ENCODE results near the gene CA4. TPM values are rescaled to one million over a fixed set of nuclear protein-coding genes. Genes with fewer than 3 reads are reported as not detected.

The CA4 gene
- total RNA-seq, 1 donor from 2014 or later = not detected

DNA sequence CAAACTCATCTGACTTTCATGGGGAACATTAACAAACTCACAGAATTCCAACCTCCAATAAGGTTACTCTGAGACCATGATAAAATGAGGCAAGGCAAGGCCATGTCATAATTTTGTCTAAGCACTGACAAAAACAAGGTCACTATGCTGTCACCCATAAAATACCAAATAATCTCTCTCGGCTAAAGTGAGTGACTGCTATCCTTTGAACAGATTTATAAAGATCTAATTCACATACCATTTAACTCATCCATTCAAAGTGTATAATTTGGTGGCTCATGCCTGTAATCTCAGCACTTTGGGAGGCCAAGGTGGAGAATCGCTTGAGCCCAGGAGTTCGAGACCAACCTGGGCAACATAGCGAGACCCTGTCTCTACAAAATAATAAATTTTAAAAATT is 20.6 kb upstream of the CA4 start:
- no peak for DNase-seq (ENCODE audit: low spot score)

DNA sequence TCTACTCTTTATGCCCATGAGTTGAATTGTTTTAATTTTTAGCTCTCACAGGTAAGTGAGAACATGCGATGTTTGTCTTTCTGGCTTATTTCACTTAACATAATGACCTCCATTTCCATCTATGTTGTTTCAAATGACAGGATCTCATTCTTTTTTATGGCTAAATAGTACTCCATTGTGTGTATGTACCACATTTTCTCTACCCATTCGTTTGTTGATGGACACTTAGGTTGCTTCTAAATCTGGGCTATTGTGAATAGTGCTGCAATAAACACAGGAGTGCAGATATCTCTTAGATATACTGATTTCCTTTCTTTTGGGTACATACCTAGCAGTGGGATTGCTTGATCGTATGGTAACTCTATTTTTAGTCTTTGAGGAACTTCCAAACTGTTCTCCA is 19.3 kb upstream of the CA4 start:
- DNase-seq (ENCODE audit: low spot score) = no peak

DNA sequence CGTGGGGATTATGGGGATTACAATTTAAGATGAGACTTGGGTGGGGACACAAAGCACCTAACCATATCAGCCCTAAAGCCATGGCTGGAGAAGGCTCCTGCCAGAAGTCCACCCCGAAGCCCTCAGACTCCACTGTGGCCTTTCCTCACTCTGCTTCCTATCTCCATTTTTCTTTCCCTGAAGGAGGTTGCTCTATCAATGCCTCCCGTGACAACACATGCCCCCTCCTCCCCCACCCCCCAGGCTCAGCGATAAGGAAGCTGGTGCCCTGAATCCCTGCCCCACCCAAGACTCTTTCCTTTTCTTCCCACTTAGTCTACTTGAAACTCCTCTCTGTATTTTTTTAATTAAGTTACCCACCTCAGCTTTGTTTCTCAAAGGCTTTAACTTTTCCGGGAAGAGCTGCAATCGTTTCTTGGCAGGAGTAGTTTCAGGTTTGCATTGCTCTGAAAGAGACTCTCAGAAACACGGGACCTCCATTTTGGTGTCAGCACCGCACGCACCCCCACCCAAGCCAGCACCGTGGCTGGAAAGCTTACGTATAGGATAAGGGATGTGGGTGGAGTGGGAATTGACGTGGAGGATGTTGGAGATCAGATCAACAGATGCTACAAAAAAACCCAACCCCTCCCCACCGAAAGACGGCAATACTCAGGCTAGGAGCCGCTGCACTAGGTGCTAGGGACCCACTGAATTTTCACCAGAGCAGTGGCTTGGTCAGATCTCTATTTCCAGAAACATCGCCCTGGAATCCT is 15.2 kb upstream of the CA4 start:
- DNase-seq (ENCODE audit: low spot score) = no peak

DNA sequence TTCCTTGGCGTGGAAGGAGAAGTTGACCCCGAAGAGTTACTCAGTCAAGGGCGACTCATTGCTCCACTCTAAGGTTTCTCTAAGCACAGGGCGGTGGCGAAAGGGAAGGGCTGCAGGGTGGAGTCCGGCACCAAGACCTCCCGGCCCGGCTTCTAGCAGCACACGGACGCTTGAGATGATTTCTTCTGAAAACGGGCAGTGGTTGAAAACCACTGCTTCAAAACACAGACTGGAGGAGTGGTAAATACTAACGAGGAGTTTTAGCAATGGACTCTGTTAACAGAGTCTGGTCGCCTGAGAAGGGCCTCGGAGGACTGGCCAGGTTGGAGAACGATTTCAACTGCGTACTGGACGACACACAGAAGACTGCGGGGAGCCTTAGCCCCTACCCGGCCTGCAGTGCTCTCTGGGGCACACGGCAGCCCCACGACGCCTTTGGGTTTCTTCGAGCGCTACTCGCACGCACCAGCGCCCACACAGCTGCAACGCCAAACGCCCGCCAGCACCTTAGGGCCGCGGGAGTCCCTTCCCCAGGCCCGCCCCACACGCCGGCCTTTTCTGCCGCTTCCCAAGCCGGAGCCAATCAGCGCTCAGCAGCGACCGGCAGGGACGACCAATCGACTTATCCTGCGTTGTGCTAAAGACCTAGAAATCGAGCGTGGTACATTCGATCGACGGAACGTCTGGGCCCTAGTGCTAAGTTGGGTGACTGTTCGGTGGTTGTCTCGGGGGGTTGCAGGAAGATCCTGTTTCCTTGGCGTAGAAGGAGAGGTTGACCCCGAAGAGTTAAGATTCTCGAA is 14.4 kb upstream of the CA4 start:
- peak; percentile 93 for DNase-seq (ENCODE audit: low spot score)

DNA sequence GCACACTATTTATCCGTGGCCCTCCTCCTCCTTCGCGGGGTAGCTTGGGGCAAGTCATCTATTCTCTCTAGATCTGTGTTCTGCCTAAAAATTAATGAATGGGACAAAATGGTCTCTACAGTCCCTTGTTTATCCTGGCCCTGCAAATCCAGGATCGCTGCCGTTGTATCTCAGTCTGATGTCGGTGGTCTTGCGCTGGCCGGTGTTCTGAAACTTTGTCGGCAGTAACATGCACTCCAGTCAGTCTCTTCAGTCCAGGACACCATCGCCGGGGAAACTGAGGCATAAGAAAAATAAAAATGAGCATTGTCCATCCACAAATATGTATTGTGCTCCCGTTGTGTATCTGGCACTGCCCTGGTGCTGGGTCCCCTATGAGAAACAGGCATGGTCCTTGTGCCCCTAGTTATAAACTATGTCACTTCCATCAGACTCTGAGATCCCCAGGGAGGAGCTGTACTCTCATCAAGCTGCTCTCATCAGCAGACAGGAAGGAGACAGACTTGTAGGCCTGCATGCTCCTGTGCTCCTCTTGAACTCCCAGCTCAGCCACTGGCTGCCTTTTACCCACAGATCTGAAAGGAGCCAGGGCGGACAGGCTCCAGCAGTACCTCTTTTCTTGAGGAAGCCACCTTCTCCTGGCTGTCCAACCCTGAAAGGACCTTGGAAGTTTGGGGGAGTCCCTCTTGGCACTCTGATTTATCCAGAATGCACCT is 13.7 kb upstream of the CA4 start:
- no peak for DNase-seq (ENCODE audit: low spot score)

DNA sequence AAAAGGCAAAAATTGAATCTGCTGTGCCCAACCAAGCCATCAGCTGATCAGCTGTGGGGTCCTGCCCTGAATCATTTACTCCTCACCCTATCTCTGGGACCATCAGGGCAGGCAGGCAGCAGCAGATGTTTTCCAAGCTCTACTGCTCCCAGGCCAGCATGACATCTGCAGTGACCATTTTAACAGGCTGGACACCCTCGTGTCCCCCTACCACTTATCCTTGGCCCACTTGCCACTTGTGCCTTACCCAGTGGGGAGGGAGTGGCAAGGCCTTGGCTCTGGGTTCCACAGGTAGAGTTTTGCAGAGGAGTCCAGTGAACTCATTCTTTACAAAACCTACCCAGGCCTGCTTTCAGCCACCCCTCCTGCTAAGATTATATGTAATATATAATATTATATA is 12.0 kb upstream of the CA4 start:
- no peak for DNase-seq (ENCODE audit: low spot score)

DNA sequence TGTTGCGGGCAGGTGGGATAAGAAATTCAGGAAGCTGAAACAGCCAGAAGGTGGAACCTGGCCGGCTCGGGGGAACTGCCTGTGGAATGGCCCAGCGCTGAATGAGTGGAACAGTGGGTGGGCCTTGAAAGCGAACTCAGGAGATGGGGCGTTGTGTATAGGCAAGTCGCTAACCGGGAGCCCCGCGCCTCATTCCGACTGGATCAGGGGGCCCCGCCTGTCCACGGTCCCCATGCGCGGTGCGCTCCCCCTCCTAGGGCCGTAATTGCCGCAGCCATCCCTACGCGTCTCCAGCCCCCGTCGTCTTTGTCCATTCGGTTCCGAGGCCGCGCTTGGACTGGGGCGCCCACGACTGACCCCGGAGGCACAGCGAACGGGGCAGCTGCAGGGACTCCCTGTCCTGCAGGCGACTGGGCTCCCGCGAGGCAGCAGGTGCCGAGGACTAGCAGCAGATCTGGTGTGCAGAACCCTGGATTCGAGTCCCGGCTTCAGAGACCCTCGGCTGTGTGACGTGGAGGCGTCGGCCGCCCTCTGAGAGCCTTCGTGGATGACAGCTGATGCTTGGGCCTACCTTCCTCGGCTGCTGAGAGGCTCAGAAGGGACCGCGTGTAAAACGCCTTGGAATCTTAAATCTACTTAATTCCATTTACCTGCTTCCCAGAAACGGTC is 10.9 kb upstream of the CA4 start:
- no peak for DNase-seq (ENCODE audit: low spot score)

DNA sequence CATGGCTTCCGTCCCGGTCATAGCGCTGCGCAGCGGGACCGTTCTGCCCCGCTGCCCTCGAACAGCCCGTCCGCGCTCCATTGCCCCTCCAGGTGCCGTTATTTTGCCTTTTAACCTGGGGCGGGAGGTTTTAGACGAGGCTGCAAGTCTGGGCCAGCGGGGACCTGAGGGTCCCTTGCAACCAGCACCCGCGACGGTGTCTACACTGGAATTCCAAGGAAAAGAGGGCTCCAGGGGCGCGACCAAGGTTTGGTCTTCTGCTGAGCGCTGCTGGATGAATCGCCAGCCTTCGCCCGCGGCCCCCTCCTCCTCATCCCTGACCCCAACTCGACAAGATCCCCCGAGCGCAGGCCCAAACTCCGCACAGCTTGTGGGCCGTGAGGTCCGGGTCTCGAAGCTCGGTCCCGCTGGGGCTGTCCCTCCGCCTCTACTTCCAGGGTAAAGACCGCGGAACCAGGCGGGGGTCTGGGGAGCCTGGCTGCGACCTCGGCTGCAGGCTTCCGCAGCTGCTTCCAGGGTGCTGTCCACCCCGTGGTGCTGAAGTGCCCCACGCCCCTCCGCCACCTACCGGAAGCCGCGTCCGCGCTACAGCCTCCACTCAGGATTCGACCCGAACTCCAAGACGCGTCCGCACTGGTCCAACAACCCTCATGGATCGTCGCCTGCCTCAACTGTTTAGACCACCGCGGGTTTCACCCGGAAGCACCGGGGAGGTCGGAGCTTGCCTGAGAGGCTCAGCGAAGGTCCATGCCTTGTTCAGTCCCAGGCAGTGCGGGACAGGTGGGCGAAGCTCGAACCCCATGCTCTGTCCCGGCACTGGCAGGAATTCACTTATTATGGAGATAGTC is 10.1 kb upstream of the CA4 start:
- peak; percentile 59 for DNase-seq (ENCODE audit: low spot score)

DNA sequence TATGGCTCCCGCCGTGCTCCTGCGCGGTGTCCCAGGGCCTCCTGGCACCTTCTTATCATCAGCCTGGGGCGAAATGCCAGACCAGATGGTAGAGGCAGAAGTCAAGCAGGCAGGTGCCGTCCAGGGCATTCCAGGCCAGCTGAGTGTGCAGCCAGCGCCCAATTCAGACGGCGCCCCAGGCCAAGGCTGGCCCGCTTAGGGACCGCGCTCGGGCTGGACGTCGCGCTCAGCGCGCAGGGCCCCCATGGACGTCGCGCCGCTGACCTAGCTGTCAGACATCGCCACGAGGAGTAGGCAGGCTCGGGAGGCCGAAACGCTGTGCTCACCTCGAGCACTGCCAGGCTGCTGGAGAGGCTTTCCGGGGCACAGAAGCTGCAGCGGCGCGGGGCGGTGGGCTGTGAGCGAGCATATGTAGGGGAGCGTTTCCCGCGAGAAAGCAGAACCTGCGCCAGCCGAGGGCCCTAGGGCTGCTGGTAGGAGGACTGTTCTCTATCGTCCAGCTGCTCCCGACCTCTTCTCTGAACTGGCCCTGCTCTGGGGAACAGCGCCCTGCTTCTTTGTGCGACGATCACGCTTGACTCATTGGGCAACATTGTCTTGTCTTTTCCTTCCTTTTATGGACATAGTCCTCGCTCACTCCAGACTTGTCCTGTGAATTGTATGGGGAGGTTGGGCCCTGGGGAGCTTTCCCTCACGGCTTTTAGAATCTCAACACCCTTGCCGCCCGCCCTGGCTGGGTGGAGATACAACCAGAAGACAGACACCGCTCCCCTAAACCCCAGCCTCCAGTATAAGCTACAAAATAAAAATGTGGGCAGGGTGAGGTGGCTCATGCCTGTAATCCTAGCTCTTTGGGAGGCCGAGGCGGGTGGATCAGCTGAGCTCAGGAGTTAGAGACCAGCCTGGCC is 8.4 kb upstream of the CA4 start:
- DNase-seq (ENCODE audit: low spot score) = peak; percentile 38

DNA sequence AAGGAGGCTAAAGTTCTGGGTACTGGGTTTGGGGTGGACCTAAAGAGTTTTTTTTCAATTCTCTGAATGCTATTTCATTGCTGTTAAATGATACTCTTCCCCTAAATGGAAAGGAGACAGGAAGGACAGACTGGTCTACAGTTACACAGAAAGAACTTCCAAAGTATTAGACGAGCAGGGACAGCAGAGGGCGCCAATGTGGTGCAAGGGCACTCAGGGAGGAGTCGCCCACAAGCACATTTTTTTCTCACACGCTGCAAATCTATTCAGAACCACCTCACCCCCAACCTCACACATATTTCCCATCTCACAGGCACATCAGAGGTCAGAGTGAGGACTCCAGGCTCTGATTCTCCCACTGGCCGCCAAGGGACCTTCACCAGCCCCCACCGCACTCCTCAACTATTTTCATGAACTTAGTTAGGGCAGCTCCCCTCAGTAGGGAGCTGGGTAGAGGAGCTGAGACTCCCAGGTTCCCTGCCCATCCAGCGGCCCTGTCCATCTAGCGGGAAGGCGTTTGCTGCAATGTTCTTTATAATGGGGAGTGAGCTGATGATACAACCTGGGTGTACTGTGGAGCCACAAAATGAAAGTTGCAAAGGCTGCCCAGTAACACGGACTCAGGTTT is 6.8 kb upstream of the CA4 start:
- peak; percentile 83 for DNase-seq (ENCODE audit: low spot score)

DNA sequence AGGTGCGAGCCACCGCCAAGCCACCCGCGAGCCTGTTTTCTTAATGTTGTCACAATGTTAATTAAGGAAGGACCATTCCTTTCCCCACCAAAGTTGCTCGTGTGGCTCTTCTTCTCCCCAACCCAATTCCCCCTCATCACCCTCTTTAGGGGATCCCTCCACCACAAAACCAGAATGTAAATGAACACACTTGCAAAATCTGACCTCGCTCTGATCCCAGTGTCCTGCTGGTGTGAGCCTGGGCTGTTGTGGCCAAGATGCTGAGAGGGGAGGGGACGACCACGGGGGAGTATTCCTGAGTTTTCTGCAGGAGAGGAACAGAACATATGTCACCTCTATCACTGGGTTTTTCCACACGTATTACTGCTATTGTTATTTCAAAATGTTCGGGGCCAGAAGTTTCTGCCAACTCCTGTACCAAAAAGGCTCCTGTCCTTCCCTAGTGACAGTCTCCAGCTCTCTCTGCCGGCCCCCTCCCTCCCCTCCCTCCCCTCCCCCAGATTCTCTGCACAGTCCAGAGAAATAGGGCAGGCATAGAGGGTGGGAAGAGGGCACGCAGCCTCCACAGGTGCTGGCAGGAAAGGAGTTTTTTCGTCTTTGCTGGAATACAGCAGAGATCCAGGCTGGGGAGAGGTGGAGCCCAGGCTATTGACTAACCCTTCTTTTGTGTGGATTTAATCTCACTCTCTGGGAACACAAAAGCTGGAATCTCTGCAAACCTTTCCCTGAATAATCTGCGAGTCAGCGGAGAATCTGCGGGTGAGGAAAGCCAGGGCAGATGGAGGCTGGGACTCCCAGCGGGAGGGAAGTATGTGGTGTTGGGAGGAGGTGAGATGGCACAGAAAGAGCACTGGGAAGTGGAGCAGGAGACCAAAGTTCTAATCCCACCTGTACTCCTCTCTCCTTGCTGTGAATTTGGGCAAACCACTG is 4.5 kb upstream of the CA4 start:
- DNase-seq (ENCODE audit: low spot score) = no peak

DNA sequence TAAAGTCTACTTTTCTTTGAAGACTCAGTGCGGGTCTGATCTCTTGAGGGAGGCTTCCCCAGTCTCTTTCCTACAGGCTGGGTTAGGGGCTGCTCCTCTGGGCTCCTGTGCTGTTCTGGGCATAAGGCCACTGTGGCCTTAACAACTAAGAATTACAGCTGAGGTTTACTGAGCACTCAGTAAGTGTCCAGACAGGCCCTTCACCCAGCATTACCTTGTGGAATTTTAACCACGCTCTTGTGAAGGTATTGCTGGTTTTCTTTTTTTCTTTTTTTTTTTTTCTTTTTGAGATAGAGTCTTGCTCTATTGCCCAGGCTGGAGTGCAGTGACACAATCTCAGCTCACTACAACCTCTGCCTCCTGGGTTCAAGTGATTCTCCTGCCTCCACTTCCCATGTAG is 3.6 kb upstream of the CA4 start:
- no peak for DNase-seq (ENCODE audit: low spot score)

DNA sequence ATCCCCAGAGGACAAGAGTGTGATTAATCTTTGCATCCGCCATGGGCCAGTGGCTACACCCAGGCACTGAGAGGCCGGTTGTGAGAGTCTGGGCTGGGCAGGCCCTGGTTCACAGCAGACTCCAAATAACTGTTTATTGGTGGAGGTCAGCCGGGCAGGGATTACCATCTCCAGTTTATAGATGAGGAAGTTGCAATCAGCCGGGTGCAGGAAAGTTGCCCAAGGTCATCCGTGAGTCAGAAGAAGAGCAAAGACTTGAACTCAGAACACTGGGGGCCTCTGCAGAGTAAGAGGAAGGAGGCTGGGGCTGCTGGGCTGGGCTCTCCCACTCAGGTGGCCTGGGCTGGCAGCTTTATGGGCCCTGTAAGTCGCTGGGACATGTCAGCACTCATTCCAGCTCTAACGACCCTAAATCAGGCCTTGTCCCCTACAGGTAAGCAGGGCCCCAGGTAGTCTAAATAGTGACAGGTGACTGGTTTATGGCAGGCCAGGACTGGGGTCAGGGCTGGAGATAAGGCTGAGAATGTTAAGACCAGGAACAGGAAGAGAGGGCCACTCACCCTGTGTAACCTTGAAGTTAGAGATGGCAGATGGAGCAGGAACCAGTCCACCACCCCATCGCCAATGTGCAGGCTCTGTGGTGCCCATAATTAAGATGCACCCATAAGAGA is 2.1 kb upstream of the CA4 start:
- no peak for DNase-seq (ENCODE audit: low spot score)

DNA sequence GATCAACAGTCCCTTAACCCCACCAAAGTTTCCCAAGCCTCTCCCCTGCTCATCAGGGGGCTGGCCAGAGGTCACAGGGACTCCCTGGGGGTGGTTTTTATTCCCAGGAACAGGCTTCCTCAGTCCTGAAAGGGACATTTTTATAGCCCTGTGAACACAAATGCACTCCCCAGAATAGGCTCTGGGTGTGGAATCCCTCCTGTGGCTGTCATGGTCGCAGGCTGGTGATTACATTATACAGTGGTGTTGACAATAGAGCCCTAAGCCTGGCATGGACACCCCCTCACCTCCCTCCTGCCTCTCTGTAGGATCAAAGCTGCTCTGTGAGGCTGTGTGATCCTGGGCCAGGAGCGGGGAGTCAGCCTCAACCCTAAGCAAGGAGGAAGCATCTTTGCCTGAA is 1.4 kb upstream of the CA4 start:
- DNase-seq (ENCODE audit: low spot score) = no peak

DNA sequence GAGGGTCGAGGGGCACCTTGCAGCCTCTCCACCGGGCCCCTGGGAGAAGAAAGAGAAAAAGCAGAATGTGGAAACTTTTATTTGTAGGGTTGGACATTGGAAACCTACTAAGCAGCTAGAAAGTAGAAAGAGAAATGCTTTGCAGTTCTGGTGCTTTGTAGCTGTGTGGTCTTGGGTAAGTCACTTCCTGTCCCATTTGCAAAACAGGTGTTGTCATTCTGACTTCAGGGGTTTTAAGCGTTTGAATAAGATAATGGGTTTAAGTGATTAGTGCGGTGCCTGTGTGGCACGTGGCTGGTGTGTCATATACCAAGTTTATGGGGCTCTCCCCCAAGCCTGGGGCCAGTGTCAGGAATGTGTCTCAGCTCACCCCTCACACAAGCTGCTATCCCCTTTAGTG is 1.6 kb downstream of the CA4 start:
- no peak for DNase-seq (ENCODE audit: low spot score)

DNA sequence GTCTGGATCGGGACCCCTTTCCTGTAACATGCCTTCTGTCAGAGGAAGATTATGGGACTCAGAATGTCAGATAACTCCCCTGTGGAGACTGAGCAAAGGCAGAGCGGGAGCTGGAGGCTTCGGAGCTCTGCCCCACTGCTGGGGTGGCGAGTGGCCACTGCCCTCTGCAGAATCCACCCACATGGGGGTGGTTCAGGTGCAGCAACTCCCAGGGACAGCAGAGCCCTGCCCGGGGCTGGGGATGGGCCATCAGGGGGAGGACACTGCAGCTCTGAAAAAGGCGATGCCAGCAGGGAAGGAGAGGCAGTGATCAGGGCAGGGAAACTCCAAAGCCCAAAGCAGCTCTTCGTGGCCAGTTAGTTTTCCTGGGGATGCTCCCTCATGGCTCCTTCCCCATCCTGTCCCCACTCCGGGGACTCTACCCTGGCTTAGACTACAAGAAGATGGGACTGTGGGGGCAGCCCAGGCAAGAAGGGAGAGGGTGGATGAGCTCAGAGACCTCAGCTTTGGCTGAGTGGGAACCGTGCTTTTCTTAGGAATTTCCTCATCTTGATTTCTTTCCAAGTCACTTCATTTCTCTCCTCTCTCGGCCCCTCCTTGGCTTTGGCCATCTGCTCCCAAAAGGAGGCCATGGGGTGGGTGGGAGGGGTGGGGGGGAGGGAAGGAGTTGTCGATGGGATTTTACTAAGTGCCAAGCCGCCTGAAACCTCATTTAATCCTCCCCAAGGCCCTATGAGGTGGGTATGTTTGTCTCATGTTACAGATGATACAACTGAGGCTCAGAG is 4.0 kb downstream of the CA4 start:
- no peak for DNase-seq (ENCODE audit: low spot score)
